Urothelium cell line (cell line): ENCODE results near the gene PRSS50.

Experiments used
- DNase-seq: peaks from one replicate; pipeline ENCODE4 v3.0.0; 2011; ENCODE audit warnings: low spot score, mixed read lengths
- FAIRE-seq: peaks from 2 replicates; lab custom pipeline; 2011; peaks lifted over from hg19 to GRCh38; lab: Jason Lieb, UNC

Gene PRSS50

DNA sequence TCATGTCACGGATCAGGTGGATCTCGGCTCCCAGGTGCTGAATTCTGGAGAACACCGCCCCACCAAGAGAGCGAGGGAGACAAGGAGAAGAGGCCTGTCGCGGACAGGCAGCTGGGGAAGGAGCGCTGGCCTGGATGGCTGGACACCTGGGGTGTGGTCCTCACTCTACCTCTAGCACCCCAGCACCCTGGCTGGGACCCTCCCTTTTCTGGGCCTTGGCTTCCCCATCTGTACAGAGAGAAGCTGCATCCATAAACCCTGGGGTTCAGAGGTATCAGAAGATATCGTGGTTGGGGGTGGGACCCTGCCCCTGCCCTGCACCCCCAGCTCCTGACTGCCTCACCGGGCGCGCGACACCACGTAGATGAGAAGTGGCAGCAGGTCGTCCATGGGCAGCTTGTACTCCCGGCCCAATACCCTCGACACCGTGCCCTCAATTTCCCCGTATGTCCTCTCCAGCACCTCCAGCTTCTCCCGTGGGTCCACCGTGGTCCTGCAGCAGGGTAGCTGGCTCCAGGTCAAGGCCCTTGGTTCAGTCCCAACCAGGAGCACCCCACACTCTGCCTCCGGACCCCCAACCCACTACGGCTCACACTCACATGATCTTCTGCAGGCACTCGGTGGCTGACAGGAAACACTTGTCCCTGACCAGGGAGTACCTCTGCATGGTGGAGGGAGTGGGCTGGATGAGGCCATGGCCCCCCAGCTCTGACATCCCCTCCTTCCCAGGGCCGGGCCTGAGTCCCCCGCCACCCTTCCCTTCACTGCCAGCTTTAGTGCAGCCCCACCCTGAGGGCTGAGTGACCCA is 45.9 kb downstream of the PRSS50 start:
- FAIRE-seq, result no peak
- no peak for DNase-seq

DNA sequence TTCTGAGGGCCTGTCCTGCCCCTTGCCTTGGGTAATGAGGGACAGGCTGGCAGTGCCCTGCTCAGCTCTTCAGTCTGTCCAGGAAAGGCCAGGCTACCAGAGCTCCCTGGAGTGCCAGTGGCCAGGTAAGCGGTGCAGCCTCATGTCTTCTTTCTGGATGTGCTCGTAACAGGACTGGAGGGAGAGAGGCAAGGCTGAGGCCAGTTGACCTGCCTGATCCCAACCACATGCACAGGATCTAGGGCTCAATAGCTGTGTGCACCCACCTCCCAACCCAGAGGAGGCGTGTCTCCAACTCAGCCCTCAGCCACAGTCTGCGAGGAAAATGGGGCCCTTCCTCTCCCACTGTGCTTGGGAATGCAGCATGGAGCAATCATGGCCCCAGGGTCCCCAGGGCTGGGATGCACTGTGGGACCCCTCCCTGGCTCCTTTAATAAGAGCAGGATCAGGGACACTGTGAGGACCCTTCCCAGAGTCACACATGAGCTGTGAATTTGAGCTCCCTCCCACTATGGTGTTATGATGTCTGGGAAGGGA is 46.7 kb downstream of the PRSS50 start:
- no peak for FAIRE-seq

DNA sequence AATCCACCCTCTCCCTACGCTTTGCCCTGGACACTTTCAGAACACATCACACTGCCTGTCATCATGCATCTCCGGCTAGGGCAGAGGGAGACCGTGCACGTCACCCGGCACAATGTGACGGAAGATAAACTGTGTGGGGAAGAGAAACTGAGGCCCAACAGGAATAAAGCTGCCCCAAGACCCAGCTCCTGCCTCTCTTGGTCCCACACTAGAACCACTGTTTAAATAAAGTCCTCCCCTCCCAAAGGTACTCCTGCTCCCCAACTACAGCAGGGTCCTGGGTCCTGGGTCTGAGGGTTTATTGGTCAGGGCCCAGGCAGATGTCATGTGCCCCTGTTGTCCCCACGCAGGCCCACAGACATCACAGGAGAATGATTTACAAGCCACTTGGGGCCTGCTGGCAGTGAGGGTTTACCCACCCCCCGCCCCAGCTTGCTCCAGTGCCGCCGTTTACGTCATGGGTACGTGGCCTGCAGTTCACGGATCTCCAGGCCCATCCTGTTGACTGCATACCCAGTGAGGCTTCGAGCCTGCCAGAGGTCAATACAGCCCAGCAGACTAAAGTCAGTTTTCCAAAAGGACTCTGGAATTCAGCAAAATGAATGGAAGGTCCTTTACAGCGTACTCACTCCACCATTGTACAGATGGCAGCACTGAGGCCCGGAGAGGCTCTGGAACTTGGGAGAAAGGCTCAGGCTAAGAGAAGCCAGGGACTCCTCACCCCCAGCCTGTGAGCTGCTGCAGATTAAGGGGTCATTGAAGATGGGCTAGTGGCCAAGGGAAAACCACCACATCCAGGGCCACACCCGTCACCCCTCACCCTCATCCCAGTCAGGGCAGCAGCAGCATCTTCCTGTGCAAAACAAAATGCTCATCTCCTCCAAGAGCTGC is 47.4 kb downstream of the PRSS50 start:
- FAIRE-seq, result no peak
- no peak for DNase-seq

More for the DNA sequence above, 46.7 kb downstream of the PRSS50 start:
- no peak for DNase-seq

DNA sequence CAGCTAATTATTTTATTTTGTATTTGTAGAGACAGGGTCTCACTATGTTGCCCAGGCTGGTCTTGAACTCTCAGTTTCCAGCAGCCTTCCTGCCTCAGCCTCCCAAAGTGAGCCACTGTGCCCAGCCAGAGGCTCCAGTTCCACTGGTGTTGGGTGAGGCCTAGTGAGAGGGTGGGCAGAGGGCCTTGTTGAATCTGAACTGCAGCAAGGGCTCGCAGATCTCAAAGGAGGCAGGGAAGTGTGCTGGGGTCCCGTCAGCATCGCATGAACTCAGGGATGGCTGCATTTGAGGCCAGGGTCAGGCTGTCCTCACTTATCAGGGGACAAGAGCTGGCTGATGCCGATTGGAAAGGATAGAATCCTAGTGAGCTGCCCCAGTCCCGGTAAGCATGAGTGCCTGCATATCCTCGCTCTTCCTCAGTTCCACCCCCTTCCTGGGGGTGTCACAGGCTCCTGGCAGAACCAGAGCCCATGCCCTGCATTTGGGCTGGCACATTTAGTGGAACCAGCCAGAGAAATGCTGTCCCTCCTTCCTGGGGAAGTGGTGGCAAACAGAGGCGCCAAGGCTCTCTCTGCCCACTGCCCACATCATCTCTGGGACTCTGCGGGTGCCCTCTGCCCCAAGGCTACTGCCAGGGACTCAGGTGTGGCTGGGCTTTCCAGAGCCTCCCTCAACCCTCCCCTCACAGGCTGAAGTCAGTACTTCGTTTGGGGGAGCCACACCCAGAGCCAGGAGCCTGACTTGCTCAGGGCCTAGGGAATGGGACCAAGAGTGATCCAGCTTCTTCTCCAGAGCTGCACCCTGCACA is 48.3 kb downstream of the PRSS50 start:
- FAIRE-seq, result no peak

DNA sequence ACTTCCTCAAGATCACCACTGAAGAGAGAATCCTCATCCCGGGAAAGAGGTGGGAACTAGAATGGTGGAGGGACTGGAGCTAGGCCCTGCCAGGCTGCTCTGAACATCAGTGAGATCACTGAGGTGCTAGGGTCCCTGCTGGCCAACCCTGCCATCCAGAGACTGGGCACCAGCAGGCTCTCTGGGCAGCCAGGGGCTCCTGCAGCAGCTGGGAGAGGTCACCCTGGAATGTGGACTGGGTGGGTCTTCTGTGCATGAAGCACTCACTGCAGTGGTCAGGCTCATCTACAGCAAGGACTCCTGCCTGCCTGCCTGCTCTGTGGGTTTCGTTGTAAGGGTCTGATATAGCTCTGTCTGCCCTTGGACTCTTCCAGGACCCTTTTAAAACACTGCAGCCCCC is 49.1 kb downstream of the PRSS50 start:
- FAIRE-seq (no peak), DNase-seq (no peak)

More for the DNA sequence above, 48.3 kb downstream of the PRSS50 start:
- no peak for DNase-seq

DNA sequence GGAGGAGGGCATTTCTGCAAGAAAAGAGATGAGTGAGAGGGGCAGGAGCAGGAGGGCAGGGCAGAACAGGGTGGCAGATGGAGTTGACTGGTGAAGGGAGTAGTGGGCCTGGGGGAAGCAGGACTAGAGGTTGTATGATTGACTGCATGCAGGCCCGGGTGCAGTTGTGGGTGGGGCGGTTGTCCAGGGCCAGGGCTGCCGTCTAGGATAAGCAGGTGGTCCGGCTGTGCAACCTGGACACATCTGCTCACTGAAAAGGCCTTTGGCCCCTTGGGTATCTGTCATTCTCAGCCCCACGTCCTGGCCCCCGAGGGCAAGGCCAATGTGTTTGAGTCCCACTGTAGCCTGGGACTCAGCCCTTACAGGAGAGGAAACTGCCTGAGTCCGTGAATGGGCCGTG is 49.6 kb downstream of the PRSS50 start:
- no peak for FAIRE-seq

DNA sequence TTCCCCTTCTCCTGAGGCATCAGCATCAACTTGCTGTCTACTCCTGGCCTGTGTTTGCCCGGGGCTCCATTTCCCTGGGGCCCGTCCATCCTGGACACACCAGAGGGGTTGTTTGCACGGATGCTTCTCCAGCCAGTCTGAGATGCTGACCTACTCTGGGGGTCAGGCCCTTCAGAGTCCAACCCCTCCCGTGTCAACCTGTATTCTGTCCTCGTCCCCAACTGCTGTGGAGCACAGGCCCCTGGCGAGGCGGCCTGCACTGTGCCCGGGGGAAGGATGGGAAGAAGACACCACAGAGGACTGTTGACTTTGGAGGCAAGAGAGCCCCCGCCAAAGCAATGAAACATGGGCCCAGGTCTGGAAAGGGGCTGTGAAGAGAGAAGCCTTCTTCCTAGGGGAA is 50.0 kb downstream of the PRSS50 start:
- no peak for DNase-seq
- no peak for FAIRE-seq

More for the DNA sequence above, 49.6 kb downstream of the PRSS50 start:
- no peak for DNase-seq

DNA sequence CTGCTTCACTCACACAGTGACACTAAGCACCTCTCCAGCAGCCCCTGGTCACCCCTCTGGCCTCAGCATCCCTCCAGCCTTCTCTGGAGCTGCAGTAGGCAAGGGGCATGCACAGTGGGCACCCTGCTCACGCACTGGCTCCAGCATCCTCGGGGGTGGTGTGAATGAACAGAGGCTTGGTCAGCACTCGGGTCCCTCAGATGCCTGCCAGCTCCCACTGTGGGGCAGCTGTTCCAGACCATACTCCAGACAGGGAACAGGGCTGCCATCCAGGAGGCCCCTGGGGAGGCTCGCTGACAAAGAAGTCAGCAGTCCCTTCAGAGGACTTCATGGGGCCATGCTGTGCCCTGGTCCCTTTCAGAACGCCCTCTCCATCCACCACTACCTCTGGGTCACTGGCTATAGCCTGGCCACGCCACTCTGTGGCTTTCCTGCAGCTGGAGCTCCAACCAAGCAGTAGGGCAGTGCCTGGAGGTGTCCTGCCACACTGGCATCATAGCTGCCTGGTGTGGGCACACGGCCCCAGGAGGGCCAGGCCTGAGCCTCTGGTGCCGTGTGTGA is 50.5 kb downstream of the PRSS50 start:
- DNase-seq (no peak), FAIRE-seq (no peak)

DNA sequence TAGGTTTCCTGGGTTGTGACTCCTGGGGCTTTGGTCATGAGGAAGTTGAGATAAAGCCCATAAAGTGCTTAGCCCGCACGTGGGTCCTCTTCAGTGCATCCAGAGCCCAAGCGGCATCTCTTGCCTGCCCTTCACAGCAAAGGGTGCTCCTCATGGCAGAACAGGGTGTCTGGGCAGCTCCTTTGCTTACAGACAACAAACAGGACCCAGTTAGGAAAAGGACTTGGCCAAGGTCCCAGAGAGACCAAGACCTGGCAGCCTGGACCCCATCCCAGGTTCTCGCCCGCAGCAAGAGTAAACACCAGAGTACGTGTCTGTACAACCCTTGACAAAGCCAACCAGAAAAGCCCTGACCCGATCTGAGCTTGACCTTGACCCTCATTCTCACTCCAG is 51.2 kb downstream of the PRSS50 start:
- DNase-seq (no peak), FAIRE-seq (no peak)

DNA sequence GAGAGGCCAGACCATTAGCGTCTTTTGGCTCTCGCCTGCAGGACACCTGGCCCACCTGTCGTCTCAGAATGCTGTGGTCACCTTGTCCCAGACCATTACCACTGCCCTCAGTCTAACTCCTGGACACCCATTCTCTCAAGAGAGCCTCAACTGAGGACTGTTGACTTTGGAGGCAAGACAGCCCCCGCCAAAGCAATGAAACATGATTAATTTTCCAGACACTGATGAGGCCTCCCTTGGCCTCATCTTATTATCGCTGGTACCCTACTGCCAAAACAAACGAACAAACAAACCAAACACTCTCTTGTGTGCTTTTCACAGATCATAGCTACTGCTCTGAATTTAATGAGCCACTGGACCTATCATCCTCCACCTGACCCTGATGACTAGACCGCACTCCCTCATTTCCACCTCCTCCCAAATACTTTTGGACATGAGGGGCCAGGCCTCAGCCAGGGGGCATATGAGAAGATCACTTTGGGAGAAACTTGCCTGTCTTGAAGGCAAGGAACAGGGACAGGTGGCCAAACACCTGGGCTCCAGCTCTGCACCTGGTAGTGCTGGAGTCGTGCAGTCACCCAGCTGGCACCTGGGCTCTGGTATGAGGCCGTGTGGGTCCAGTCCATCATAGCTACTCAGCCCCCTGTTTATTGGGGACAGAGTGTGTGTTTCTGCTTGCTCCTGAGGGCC is 51.8 kb downstream of the PRSS50 start:
- FAIRE-seq (no peak), DNase-seq (no peak)

DNA sequence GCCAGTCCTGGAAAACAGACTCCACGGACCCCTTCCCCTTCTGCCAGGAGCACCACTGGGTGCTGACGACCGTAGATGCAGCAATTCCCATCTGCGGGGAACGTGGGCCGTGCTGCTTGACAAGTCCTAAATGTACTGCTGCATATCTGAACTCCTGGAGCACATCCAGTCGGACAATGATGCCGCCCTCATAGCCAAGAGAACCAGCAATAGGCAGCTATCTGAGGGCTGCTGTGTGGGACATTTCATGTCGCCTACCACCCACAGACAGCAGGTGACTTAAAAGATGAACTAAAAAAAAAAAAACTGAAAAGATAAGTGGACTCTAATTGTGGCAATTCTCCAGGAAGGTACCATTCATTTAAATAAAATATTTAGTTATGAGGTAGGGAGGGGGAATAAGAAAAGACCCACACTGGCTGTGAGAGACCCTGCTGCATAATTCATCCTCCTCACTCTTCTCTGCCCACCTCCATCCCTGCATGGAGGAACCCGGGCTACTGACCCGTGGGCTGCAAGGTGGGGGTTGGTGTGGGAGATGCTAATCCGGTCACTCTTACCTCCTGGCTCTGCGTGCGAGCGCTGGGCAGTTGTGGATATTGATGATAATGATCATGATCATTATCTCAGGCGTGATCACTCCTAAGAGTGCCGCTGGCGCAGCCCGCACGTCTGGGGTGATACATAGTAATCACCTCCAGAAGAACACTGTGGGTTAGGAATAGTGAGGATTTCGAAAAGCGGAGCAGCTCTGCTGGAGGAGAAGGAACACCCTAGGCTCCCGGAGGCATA is 52.5 kb downstream of the PRSS50 start:
- DNase-seq (no peak), FAIRE-seq (no peak)

DNA sequence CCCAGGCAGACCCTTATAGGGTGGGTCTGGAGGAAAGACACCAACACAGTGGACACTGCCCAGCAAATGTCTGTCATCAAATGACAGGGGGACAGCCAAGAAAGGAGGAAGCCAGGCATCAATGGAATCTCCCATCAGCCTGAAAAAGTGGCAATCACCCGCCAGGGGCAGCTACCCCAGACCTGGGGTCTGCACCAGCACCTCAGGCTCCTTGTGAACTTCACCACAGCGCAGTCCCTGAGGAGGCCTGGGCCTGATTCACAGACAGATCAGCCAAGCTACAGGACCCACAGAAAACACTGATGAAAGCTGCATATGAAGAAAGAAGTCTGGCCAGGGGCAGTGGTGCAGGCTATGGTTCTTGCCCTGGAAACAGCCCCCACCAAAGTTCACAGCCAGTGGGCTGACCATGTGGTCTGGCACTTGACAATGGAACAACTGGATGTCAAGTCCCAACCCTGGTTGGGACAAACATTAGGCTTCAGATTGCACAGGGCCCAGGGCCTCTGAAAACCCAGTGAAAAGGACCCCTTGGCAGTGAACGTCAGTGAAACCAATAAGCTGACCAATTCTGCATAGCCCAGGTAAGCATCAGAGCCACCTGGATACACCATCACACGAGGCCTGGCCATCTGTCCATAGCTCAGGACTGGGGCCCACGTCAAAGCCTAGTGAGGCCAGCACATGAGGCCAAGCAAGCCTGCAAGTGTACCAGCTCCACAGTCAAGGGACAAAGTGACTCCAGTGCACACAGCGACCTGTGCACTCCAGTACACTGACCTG is 53.3 kb downstream of the PRSS50 start:
- FAIRE-seq (no peak), DNase-seq (no peak)

DNA sequence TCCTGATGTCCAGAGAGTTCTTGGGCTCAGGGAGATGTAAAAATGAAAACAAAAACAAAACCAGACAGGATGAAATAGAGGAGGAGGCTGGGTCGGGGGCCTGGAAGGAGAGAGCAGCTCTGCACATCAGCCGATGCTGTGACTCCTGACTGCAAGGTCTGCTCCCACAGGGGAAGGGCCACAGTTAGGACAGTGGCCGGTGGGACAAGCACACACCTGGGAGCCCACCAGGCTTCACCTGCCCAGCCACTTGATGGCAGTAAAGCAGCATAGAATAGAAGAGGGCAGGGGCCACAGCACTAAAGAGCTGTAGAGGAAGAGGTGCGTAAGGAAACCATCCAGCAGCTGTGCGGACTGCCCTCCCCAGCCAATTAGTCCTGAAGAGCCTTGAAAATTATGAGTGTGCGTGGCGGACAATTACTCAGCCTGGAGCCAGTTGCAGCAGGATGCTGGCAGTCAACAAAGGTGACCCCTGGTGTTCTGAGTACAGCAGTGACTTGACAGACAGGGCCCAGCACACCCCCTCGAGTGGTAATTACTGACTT is 54.0 kb downstream of the PRSS50 start:
- no peak for DNase-seq
- no peak for FAIRE-seq

DNA sequence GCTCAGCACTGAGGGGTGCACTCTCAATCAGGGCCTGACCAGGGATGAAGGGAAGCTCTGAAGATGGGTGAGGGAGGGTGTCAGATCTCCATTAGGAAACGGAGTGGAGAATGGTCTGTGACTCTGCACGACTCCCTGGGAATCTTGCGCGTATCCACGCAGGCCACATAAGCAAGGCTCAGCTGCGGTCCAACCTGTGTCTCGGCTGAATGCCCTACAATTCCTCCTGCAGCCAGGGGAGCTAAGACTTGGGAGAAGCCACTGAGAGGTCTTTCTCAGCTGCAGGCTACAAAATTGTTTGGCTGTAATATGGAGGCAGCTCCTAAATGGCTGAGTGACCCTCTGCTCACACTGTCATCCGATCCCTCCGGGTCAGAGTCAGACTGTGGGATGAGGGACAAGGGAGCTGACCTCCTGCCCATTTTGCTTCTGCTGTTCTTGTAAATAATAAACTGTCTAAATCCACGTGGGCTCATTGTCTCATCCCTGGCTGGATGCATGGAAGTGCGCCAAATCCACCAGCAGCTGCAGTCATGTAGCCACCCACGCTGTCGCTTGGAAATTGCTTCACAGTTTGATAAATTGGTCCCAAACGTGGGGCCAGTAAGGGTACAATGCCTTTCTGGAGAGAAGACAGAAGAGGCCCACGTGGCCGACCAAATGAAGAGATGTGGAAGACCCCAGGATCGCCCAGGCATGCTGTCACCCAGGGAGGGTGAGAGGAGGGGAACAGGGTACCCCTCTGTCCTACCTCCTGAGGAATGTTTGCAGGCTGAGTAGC is 54.7 kb downstream of the PRSS50 start:
- FAIRE-seq (no peak), DNase-seq (no peak)
